GM21367 (cell line): ENCODE measurements around the gene MYO6.

ENCODE experiments used
- ATAC-seq: cut with Tn5 transposase; IDR thresholded peaks from one replicate; pipeline ENCODE4 v1.9.1; 2021; ENCODE audit not compliant: unreplicated experiment

The MYO6 gene

DNA sequence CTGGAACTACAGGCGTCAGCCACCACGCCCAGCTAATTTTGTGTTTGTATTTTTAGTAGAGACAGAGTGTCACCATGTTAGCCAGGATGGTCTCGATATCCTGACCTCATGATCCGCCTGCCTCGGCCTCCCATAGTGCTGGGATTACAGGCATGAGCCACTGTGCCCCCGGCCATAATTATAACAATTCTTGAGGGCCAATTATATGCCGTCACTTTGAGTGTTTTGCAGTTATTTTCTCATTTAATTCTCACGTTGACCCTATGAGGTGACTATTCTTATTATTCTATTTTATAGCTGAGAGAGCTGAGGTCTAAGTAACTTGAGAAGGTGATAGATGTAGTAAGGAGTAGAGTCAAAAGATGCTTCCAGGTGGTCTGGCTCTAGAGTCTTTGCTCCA lies 13.0 kb downstream of the MYO6 start:
- no peak for ATAC-seq

DNA sequence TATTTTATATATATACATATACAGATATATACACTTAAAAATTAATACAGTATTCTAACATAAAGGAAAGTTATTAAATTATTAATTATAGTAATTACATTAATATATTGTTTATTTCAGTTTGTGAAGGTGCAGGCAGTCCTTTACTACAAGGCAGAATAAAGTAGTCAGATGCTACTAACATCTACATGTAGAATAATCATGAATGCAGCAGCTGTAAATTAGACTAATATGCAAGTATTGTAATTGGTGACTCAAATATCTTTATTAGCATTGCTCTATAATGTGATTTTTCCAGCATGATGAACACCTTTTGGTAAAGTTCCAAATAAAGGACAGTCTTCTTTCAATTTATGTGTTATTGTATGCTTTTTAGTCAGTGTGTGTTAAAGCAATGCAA lies 17.3 kb downstream of the MYO6 start:
- no peak for ATAC-seq

DNA sequence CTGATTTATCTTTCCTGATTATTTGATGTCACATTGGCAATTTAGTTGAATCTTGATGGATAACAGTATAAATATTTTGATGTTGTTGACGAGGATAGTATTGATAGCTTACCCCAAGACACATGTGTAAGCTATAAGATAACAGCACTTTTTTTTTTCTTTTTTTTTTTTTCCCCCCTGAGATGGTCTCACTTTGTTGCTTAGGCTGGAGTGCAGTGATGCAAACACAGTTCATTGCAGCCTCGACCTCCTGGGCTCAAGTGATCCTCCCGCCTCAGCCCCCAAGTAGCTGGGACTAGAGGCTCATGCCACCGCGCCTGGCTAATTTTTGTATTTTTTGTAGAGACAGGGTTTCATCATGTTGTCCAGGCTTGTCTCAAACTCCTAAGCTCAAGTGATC lies 21.8 kb downstream of the MYO6 start:
- ATAC-seq = no peak

DNA sequence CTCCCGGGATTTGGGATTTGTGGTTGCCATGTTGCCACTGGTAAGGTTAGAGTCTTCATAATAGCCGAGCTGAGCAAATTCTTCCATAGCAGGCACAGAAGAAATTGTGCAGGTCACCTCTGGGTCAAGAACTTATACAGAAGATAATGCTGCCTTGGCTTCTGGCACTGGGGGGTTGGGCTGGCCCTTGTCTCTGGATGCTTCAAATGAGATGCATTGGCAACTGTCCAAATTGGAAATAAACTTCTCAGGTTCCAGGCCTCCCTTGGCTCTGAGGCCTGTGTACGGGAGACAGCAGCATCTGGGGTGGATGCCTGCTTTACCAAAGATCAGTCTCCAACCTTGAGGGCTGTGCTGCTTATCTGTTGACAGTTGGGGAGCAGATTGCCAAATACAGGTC lies 26.2 kb downstream of the MYO6 start:
- ATAC-seq = no peak

DNA sequence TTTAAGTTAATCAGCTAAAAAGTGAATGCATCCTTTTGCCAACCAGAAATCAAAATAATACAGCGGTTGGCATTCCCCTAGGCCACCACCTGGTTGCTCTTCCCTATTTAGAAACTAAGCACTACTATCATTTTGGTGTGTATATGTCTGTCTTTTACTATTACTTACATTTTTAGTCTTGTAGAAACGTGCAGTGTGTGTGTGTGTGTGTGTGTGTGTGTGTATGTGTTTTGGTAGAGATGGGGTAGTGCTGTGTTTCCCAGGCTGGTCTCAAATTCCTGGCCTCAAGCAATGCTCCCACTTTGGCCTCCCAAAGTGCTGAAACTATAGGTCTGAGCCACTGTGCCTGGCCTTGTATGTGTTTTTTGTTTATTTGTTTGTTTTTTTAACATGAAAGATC lies 27.4 kb downstream of the MYO6 start:
- ATAC-seq = no peak

DNA sequence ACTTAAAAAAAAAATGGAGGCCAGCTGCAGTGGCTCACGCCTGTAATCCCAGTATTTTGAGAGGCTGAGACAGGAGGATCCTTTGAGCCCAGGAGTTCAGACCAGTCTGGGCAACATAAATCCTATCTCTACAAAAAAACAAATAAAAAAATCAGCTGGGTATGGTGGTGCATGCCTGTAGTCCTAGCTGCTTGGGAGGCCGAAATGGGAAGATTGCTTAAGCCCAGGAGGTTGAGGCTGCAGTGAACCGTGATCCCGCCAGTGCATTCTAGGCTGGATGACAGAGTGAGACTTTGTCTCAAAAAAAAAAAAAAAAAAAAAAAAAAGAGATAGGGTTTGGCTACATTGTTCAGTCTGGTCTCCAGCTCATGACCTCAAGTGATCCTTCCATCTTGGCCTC lies 29.7 kb downstream of the MYO6 start:
- ATAC-seq = no peak

DNA sequence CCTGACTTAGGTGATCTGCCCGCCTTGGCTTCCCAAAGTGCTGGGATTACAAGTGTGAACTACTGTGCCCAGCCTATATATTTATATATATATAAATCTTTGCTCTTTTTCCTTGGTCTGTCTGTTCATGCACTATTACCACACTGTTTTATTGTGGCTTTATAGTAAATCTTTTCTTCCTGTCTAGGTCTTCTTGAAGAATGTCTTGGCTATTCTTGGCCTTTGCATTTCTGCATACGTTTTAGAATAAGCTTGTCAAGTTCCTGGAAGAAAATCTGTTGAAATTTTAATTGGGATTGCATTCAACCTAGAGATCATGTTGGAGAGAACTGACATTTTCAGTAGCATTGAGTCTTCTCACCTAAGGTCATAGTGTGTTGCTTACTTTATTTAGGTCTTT lies 37.1 kb downstream of the MYO6 start:
- ATAC-seq = no peak

DNA sequence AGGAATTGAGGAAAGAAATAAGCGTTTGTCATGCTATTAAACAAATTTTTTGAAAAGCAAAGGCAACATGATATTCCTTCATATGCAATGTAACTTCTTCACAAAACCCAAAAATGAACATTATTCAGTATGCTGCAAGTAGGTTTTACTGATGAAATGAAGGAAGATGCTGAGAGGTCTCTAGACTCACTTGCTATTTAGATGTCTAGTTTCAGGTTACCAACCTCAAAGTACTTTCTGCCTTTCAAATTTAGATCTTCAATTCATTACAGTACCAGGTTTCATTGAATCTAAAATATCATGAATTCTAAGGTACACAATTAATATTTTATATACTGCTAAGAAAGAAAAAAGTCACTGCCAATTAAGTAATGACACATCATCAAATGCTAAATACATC lies 39.9 kb downstream of the MYO6 start:
- ATAC-seq = no peak

DNA sequence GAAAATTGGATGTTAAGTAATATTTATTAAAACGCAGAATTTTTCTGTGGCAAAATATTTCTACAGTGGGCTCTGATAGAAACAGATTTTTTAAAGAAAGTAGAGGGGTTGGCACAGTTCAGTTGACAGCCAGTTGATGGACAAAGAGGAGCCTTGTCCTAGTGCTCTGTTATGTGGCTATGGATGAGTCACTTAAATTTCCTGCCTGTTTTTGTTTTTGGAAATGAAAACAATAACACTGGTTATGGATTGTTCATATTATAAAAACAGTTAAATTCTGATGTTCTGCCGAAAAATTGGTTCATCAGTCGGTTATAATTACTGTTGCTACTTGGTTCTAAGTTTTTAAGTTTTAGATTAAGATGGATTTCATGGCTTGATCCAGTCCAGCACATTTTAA lies 42.8 kb downstream of the MYO6 start:
- no peak for ATAC-seq

DNA sequence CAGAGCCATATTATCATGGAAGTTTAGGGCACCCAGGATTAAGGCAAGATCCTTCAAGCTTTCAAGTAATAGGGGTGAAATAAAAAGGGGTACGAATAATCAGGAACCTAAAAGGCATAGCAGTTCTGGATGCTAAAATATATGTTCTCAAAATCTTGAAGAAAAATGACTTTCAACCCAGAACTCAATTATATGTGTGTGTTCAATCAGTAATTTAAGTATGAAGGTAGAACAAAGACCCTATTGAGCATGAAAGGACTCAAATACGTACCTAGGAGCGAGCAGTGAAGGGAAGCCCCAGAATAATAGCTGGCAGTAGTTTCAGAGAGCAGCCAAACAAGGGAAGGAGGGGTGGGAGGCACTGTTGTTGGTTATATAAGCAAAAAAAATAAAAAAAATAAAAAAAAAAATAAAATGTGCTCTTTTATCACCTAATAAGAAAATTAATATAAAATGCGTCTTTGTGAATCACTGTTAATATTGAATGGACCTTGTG lies 45.4 kb downstream of the MYO6 start:
- ATAC-seq = no peak

DNA sequence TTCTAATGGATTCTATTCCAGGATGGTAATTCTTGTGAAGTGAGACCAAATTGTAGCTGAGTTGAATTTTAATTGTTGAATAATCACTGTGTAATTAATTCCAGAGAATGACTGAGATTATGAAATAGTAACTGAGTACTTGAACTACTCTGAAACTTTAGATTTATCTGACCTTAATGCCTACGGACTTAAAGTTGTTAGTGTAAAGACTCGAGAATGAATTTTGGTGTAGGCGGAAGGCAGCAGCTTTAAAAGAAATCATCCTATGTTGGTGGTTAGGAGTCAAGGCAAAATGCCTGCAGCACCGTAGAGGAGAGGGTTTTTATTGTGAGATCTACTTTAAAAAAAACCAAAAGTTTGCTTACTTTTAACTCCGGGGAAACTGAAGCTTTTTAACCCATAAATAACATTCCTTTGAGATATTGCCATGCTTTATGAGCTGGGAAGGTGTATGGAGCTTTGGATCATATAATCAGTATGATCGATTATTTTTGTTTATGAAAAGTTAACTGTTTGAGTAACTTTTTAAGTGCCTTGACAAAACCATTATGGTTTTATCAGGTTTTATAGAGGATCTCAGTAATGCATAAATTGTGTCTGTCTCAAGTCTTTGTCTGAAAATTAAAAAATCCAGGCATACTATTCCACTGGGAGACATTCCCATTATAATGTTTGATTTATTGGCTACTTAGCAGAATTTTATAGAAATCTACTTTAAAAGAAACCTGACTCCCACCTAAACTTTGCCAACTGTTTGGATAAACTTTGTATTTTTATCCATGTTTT lies 46.1 kb downstream of the MYO6 start:
- no peak for ATAC-seq

DNA sequence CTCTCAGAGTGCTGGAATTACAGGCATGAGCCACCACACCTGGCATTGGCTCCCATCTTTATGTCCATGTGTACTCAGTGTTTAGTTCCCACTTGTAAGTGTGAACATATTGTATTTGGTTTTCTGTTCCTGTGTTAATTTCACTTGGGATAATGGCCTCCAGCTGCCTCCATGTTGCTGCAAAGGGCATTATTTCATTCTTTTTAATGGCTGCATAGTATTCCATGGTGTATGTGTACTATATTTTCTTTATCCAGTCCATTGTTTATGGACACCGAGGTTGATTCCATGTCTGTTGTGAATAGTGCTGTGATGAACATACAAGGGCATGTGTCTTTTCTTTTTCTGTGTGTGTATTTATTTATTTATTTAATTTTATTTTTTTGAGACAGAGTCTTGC lies 47.7 kb downstream of the MYO6 start:
- no peak for ATAC-seq

DNA sequence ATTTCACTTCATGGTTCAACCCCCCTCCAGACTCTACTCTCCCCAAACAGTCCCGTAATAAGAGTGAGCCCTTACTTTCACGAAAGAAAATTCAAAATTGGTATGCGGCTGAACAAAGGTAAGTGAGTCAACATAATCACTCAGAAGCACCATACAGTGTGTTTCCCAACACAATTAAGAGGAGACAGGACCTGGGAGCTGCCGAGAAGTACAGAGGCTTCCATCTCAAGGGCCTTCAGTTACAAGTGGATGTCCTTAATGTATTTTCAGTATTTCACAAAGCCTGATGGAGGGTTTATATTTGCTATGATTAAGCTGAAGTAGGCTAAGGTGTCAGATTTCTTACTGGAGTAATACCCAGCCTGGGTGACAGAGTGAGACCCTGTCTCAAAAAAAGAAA lies 51.1 kb downstream of the MYO6 start:
- ATAC-seq = no peak

DNA sequence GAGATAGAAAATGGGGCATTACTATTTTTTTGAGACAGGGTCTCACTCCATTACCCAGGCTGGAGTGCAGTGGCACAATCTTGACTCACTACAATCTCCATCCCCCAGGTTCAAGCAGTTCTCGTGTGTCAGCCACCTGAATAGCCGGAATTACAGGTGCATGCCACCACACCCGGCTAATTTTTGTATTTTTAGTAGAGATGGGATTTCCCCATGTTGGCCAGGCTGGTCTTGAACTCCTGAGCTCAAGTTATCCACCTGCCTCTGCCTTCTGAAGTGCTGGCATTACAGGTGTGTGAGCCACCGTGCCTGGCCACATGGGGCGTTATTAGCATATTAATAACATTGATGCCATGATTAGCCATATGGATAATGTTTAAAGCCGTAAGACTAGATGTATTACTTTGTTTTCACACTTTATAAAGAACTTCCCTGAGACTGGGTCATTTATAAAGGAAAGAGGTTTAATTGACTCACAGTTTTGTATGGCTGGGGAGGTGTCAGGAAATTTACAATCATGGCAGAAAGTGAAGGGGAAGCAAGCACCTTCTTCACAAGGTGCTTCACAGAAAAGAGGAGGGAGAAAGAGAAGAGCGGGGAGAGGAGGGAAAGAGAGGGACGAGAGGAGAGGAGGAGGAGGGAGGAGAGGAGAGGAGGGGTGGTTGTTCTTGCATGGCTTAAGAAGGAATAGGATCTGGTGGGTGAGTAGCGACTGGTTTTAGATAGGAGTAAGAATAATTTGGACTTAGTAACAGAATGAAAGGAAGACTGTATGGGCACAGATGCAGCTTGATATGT lies 51.9 kb downstream of the MYO6 start:
- ATAC-seq = no peak

DNA sequence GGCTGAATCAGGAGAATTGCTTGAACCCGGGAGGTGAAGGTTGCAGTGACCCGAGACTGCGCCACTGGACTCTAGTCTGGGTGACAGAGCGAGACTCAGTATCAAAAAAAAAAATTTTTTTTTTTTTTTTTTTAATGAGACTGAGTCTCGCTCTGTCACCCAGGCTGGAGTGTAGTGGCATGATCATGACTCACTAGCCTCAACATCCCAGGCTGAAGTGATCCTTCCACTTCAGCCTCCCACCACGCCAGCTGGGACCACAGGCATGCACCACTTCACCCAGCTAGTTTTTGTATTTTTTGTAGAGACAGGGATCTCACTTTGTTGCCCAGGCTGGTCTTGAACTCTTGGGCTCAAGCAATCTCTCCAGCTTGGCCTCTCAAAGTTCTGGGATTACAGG lies 53.3 kb downstream of the MYO6 start:
- no peak for ATAC-seq

DNA sequence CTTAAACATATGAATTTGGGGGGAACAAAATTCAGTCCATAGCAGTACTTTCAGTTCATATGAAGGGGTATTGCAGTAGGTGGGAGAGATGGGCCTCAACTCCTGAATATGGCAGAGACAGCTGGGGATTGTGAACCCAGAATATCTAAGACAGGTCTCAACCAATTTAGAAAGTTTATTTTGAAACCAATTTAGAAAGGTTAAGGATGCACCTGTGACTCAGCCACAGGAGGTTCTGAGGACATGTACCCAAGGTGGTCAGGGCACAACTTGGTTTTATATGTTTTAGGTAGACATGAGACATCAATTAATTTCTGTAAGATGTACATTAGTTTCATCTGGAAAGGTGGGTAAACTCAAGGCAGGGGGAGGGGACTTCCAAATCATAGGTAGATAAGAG lies 59.5 kb downstream of the MYO6 start:
- ATAC-seq = no peak

DNA sequence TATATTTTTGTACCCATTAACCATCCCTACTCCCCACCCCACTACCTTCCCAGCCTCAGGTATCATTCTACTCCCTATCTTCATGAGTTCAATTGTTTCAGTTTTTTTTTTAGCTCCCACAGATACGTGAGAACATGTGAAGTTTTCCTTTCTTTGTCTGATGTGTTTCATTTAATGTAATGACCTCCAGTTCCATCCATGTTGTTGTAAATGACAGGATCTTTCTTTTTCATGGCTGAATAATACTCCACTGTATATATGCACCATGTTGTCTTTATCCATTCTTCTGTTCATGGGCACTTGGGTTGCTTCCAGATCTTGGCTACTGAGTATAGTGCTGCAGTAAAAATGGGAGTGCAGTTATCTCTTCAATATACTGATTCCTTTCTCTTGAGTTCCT lies 63.5 kb downstream of the MYO6 start:
- ATAC-seq = no peak

DNA sequence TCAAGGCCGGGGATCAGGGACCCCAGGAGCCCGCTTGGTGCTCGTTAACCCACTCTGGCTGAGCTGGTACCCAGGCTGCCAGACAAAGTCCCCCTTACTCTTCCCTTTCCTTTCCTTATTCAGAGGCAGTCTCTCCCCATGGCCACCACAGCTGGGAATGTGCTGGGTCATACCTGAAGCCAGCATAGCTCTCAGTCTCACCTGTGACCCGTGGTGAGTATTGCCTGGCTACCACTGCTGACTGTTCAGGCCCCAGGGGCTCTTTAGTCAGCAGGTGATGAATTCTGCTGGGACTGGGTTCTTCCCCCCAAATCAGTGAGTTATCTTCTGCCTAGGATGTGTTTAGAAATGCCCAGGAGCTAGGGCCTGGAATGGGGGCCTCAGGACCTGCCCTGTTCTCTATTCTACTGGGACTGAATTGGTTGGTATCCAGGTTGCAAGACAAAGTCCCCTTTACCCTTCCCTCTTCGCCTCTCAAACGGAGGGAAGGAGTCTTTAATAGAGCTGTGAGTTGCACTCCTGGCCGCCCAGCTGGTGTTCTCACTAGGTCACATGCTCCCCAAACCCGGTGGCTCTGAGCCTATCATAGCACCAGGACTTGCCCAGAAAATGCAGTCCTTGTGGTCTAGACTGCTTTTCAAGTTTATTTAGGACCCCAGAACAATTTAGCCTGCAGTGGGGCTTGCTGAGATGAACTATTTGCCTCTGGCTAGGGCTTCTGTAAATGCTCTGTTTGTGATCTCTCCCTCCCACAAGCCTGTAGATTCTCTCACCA lies 64.6 kb downstream of the MYO6 start:
- ATAC-seq = no peak

DNA sequence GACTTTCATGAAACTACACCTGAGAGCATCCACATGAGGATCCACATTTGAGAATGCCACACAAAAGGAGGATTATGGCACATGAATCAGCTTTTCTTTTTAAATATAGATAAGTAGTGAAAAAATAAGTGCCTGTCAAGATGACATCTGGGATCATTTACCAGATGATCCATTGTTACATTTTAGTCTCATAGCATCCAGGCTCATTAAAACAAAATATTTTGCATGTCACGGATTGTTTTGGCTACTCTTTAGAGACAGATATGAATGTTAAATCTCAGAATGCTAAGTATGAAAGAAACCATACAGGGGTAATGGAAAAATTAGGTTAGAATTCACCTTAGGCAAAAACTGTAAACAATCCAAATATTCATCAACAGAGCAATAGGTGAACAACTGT lies 66.7 kb downstream of the MYO6 start:
- no peak for ATAC-seq

DNA sequence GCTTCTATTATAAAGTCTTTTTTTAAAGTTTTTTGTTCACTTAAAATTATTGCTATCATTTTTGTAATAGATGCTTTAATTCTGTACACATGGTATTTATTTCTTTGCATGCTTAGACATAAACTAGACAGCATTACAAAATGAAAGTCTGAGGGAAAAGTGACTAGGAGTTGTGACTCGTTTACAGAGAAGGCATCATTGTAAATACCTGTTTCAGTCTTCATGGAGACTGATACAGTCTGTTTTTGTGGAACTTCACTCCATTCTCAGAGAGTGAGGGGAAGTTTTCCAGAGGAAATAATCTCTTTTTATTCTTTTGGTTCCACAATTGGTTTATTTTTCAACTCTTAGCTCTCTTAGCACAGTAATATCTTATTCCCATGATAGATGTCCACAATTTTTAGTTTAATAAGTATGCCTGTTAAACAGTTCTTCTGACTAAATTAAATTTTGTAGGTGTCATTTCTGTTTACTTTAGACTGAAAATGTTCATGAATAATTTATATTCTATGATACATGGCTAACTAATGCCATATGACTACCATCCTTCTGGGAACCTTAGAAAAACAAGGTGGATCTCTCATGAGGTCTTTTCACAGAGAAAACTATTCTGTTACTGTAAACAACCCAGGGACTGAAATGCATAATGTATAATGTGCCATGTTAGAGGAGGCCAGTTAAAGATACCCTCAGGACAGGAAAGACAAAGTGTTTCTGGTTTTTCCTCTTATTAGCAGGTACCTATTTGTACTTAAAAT lies 69.2 kb downstream of the MYO6 start:
- no peak for ATAC-seq
